ENCODE measurements around the gene CACNG5.

The CACNG5 gene

GRCh38 chr17:66834919-66835454 lies at the start of gene CACNG5:
TSS of gene CACNG5 (plus strand) at chr17:66835117. CDS start at chr17:66877333, 42,216 bp downstream.
- TF ChIP-seq JUND (IDR thresholded peaks at IDR 0.05; ENCODE audit: low read depth): no peak
- in situ Hi-C loops (cut with HindIII; ENCODE audit: low pct_unique_long_range_greater_than_20kb, low sequenced_read_pairs): no loop called here
- DNase-seq (ENCODE audit: low read depth in 1 of 2, low spot score in 1 of 2): no peak

- TF ChIP-seq JUND (IDR thresholded peaks at IDR 0.05; ENCODE audit: low read depth): no peak
- in situ Hi-C loops (cut with HindIII; ENCODE audit: low pct_unique_long_range_greater_than_20kb, low sequenced_read_pairs): no loop called here
- DNase-seq (ENCODE audit: low read depth in 1 of 2, low spot score in 1 of 2): no peak
Measured at GRCh38 chr17:66786107-66786506, 48.8 kb upstream of the CACNG5 start.

GRCh38 chr17:66787914-66788313 lies 47.0 kb upstream of the CACNG5 start:
- in situ Hi-C loops (cut with HindIII; ENCODE audit: low pct_unique_long_range_greater_than_20kb, low sequenced_read_pairs): no loop called here
- no peak for DNase-seq (ENCODE audit: low read depth in 1 of 2, low spot score in 1 of 2)
- TF ChIP-seq JUND (IDR thresholded peaks at IDR 0.05; ENCODE audit: low read depth): no peak

- in situ Hi-C loops (cut with HindIII; ENCODE audit: low pct_unique_long_range_greater_than_20kb, low sequenced_read_pairs): no loop called here
- DNase-seq (ENCODE audit: low read depth in 1 of 2, low spot score in 1 of 2): no peak
- no peak for TF ChIP-seq JUND (IDR thresholded peaks at IDR 0.05; ENCODE audit: low read depth)
Measured at GRCh38 chr17:66789093-66789492, 45.8 kb upstream of the CACNG5 start.

- in situ Hi-C loops (cut with HindIII; ENCODE audit: low pct_unique_long_range_greater_than_20kb, low sequenced_read_pairs): no loop called here
- no peak for TF ChIP-seq JUND (IDR thresholded peaks at IDR 0.05; ENCODE audit: low read depth)
- no peak for DNase-seq (ENCODE audit: low read depth in 1 of 2, low spot score in 1 of 2)
Measured at GRCh38 chr17:66789961-66790437, 44.9 kb upstream of the CACNG5 start.

GRCh38 chr17:66790501-66791061 lies 44.3 kb upstream of the CACNG5 start:
- in situ Hi-C loops (cut with HindIII; ENCODE audit: low pct_unique_long_range_greater_than_20kb, low sequenced_read_pairs): no loop called here
- DNase-seq (ENCODE audit: low read depth in 1 of 2, low spot score in 1 of 2): no peak
- TF ChIP-seq JUND (IDR thresholded peaks at IDR 0.05; ENCODE audit: low read depth): no peak

GRCh38 chr17:66791347-66791746 lies 43.6 kb upstream of the CACNG5 start:
- in situ Hi-C loops (cut with HindIII; ENCODE audit: low pct_unique_long_range_greater_than_20kb, low sequenced_read_pairs): no loop called here
- DNase-seq (ENCODE audit: low read depth in 1 of 2, low spot score in 1 of 2): no peak
- TF ChIP-seq JUND (IDR thresholded peaks at IDR 0.05; ENCODE audit: low read depth): no peak

GRCh38 chr17:66793814-66794213 lies 41.1 kb upstream of the CACNG5 start:
- no peak for TF ChIP-seq JUND (IDR thresholded peaks at IDR 0.05; ENCODE audit: low read depth)
- DNase-seq (ENCODE audit: low read depth in 1 of 2, low spot score in 1 of 2): no peak
- in situ Hi-C loops (cut with HindIII; ENCODE audit: low pct_unique_long_range_greater_than_20kb, low sequenced_read_pairs): no loop called here

GRCh38 chr17:66795486-66795885 lies 39.4 kb upstream of the CACNG5 start:
- in situ Hi-C loops (cut with HindIII; ENCODE audit: low pct_unique_long_range_greater_than_20kb, low sequenced_read_pairs): no loop called here
- no peak for DNase-seq (ENCODE audit: low read depth in 1 of 2, low spot score in 1 of 2)
- no peak for TF ChIP-seq JUND (IDR thresholded peaks at IDR 0.05; ENCODE audit: low read depth)

GRCh38 chr17:66799849-66800537 lies 34.9 kb upstream of the CACNG5 start:
- in situ Hi-C loops (cut with HindIII; ENCODE audit: low pct_unique_long_range_greater_than_20kb, low sequenced_read_pairs): no loop called here
- DNase-seq (ENCODE audit: low read depth in 1 of 2, low spot score in 1 of 2): no peak
- no peak for TF ChIP-seq JUND (IDR thresholded peaks at IDR 0.05; ENCODE audit: low read depth)

- TF ChIP-seq JUND (IDR thresholded peaks at IDR 0.05; ENCODE audit: low read depth): no peak
- DNase-seq (ENCODE audit: low read depth in 1 of 2, low spot score in 1 of 2): no peak
- in situ Hi-C loops (cut with HindIII; ENCODE audit: low pct_unique_long_range_greater_than_20kb, low sequenced_read_pairs): no loop called here
Measured at GRCh38 chr17:66803474-66803951, 31.4 kb upstream of the CACNG5 start.

- no peak for DNase-seq (ENCODE audit: low read depth in 1 of 2, low spot score in 1 of 2)
- TF ChIP-seq JUND (IDR thresholded peaks at IDR 0.05; ENCODE audit: low read depth): no peak
Measured at GRCh38 chr17:66805567-66805966, 29.4 kb upstream of the CACNG5 start.

GRCh38 chr17:66807182-66807581 lies 27.7 kb upstream of the CACNG5 start:
- in situ Hi-C loops (cut with HindIII; ENCODE audit: low pct_unique_long_range_greater_than_20kb, low sequenced_read_pairs): no loop called here
- no peak for DNase-seq (ENCODE audit: low read depth in 1 of 2, low spot score in 1 of 2)
- TF ChIP-seq JUND (IDR thresholded peaks at IDR 0.05; ENCODE audit: low read depth): no peak

More at GRCh38 chr17:66805567-66805966, 29.4 kb upstream of the CACNG5 start:
- in situ Hi-C loops (cut with HindIII; ENCODE audit: low pct_unique_long_range_greater_than_20kb, low sequenced_read_pairs): no loop called here

Measured in T47D (cell line).